ENCODE measurements around the gene DAB1. TPM values are rescaled to one million over a fixed set of nuclear protein-coding genes. Genes with fewer than 3 reads are reported as not detected.

Gene DAB1
- polyA plus RNA-seq, 3 donors, result not detected

- H3K36me3 ChIP-seq (replicated peaks in 1 of 2; ENCODE audit: control insufficient read depth in 1 of 2, insufficient read depth in 2 of 2, low read length in 2 of 2), result no peaks in the 10 kb centered on the region
- TF ChIP-seq, protein P1, sequence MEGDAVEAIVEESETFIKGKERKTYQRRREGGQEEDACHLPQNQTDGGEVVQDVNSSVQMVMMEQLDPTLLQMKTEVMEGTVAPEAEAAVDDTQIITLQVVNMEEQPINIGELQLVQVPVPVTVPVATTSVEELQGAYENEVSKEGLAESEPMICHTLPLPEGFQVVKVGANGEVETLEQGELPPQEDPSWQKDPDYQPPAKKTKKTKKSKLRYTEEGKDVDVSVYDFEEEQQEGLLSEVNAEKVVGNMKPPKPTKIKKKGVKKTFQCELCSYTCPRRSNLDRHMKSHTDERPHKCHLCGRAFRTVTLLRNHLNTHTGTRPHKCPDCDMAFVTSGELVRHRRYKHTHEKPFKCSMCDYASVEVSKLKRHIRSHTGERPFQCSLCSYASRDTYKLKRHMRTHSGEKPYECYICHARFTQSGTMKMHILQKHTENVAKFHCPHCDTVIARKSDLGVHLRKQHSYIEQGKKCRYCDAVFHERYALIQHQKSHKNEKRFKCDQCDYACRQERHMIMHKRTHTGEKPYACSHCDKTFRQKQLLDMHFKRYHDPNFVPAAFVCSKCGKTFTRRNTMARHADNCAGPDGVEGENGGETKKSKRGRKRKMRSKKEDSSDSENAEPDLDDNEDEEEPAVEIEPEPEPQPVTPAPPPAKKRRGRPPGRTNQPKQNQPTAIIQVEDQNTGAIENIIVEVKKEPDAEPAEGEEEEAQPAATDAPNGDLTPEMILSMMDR (IDR thresholded peaks at IDR 0.05), result no peak
- intact Hi-C loops (cut with micrococcal nuclease), result no loop called here
- H3K4me3 Mint-ChIP-seq, result no peak overlapping the region
- no peaks in the 10 kb centered on the region for H3K36me3 Mint-ChIP-seq
- H3K79me2 ChIP-seq (ENCODE audit: insufficient read depth, low read length), result no peaks in the 10 kb centered on the region
- H3K27ac ChIP-seq (ENCODE audit: low read depth in 1 of 2, low read length in 2 of 2), result no peak overlapping the region
- no peak overlapping the region for H3K4me3 ChIP-seq (replicated peaks in 1 of 3; ENCODE audit: low read depth in 2 of 3, low read length in 3 of 3)
- H4K20me1 ChIP-seq (ENCODE audit: insufficient read depth, low read length), result no peaks in the 10 kb centered on the region
- no peaks in the 10 kb centered on the region for H3K4me1 Mint-ChIP-seq
- H3K9me3 ChIP-seq (replicated peaks in 1 of 2; ENCODE audit: control insufficient read depth in 1 of 2, insufficient read depth in 1 of 2, low read length in 2 of 2), result no peaks in the 10 kb centered on the region
- H3K4me1 ChIP-seq (ENCODE audit: control insufficient read depth in 1 of 2, insufficient read depth in 2 of 2, low read length in 2 of 2), result no peaks in the 10 kb centered on the region
- DNase-seq, result no peak
- peaks cover 0 to 5% (median 3%) of the 10 kb centered on the region in 7 donors for H3K9me3 Mint-ChIP-seq
- 79% methylated on average over 2 of the region's 2 CpGs for WGBS (ENCODE audit: insufficient coverage)
- no peak overlapping the region for H3K9ac ChIP-seq (ENCODE audit: insufficient read depth, low read length, poor library complexity, severe bottlenecking)
- peaks cover 0 to 3% (median 1%) of the 10 kb centered on the region in 3 donors for H3K27me3 Mint-ChIP-seq (ENCODE audit: low read depth in 3 of 3)
- H2AFZ ChIP-seq (ENCODE audit: insufficient read depth, low read depth, low read length, poor library complexity, severe bottlenecking), result no peak overlapping the region
- no peaks in the 10 kb centered on the region for H3K27me3 ChIP-seq (ENCODE audit: control insufficient read depth in 2 of 2, insufficient read depth in 2 of 2, low read length in 2 of 2)
- H3K4me2 ChIP-seq (replicated peaks; ENCODE audit: extremely low read depth, low read length, poor library complexity, severe bottlenecking), result no peak overlapping the region
- H3K27ac Mint-ChIP-seq, result no peak overlapping the region
Observed at GRCh38 chr1:57112148-57112547, 311.7 kb downstream of the DAB1 start.

- peaks cover 0 to 6% (median 3%) of the 10 kb centered on the region in 7 donors for H3K9me3 Mint-ChIP-seq
- Histone ChIP-seq H3K9me3 (replicated peaks in 1 of 2; ENCODE audit: control insufficient read depth in 1 of 2, insufficient read depth in 1 of 2, low read length in 2 of 2) (no peaks in the 10 kb centered on the region), H3K27me3 (ENCODE audit: control insufficient read depth in 2 of 2, insufficient read depth in 2 of 2, low read length in 2 of 2) (no peaks in the 10 kb centered on the region), H3K4me2 (replicated peaks; ENCODE audit: extremely low read depth, low read length, poor library complexity, severe bottlenecking) (no peak overlapping the region), H4K20me1 (ENCODE audit: insufficient read depth, low read length) (no peaks in the 10 kb centered on the region), H3K4me1 (ENCODE audit: control insufficient read depth in 1 of 2, insufficient read depth in 2 of 2, low read length in 2 of 2) (no peaks in the 10 kb centered on the region), H3K27ac (ENCODE audit: low read depth in 1 of 2, low read length in 2 of 2) (no peak overlapping the region), H2AFZ (ENCODE audit: insufficient read depth, low read depth, low read length, poor library complexity, severe bottlenecking) (no peak overlapping the region), H3K79me2 (ENCODE audit: insufficient read depth, low read length) (no peaks in the 10 kb centered on the region), H3K4me3 (replicated peaks in 1 of 3; ENCODE audit: low read depth in 2 of 3, low read length in 3 of 3) (no peak overlapping the region), H3K36me3 (replicated peaks in 1 of 2; ENCODE audit: control insufficient read depth in 1 of 2, insufficient read depth in 2 of 2, low read length in 2 of 2) (no peaks in the 10 kb centered on the region), H3K9ac (ENCODE audit: insufficient read depth, low read length, poor library complexity, severe bottlenecking) (no peak overlapping the region)
- H3K4me1 Mint-ChIP-seq, result no peaks in the 10 kb centered on the region
- no peak overlapping the region for H3K4me3 Mint-ChIP-seq
- TF ChIP-seq, protein P1 (IDR thresholded peaks at IDR 0.05), result no peak
- no peak for DNase-seq
- 86% methylated on average over 1 of the region's 2 CpGs for WGBS (ENCODE audit: insufficient coverage)
- no peak overlapping the region for H3K27ac Mint-ChIP-seq
- intact Hi-C loops (cut with micrococcal nuclease), result no loop called here
- H3K27me3 Mint-ChIP-seq (ENCODE audit: low read depth in 3 of 3), result peaks cover 0 to 5% (median 1%) of the 10 kb centered on the region in 3 donors
- H3K36me3 Mint-ChIP-seq, result no peaks in the 10 kb centered on the region
Observed at GRCh38 chr1:57111175-57111574, 312.7 kb downstream of the DAB1 start.

All from CD14-positive monocyte (primary cell).